Cardiac fibroblast (primary cell): ENCODE measurements around the gene RPGRIP1.

Experiments used
- DNase-seq, 2 donors: peaks; one replicate each; pipeline versions ENCODE4 v3.0.0 to v3.0.0-alpha.2; 2010; ENCODE audit warnings: low read depth in 2 of 2
- H3K4me3 ChIP-seq, 2 donors: replicated peaks in 1 of 2; 1 replicate in 1 of 2; 2 replicates in 1 of 2; pipeline ENCODE4 v1.5.1; 2011; ENCODE audit warnings: low read depth in 2 of 2, low read length in 2 of 2, mild to moderate bottlenecking in 2 of 2, moderate library complexity in 1 of 2
- CTCF ChIP-seq: IDR thresholded peaks from one replicate; pipeline ENCODE4 v1.5.1; 2011; ENCODE audit warnings: low read depth, mild to moderate bottlenecking, low read length, inconsistent platforms

Gene RPGRIP1

GRCh38 chr14:21258005-21258888 is 21.6 kb upstream of the RPGRIP1 start:
- TF ChIP-seq CTCF = no peak
- no peak overlapping the region for H3K4me3 ChIP-seq
- no peak for DNase-seq

GRCh38 chr14:21258889-21259787 is 20.7 kb upstream of the RPGRIP1 start:
- H3K4me3 ChIP-seq = no peak overlapping the region
- no peak for TF ChIP-seq CTCF
- DNase-seq = no peak

GRCh38 chr14:21261824-21262223 is 18.1 kb upstream of the RPGRIP1 start:
- no peak overlapping the region for H3K4me3 ChIP-seq
- DNase-seq = no peak
- no peak for TF ChIP-seq CTCF

- TF ChIP-seq CTCF = no peak
- no peak overlapping the region for H3K4me3 ChIP-seq
Observed at GRCh38 chr14:21262410-21262809, 17.5 kb upstream of the RPGRIP1 start.

GRCh38 chr14:21263284-21264024 is 16.4 kb upstream of the RPGRIP1 start:
- DNase-seq = no peak
- TF ChIP-seq CTCF = no peak
- no peak overlapping the region for H3K4me3 ChIP-seq

More at GRCh38 chr14:21262410-21262809, 17.5 kb upstream of the RPGRIP1 start:
- DNase-seq = no peak

- TF ChIP-seq CTCF = no peak
- DNase-seq = peak; percentile 41 to 87
- H3K4me3 ChIP-seq = no peak overlapping the region
Observed at GRCh38 chr14:21264025-21264801, 15.7 kb upstream of the RPGRIP1 start.
